ENCODE results near the gene IQSEC1.
A peak's percentile ranks its signal among the peaks of the same experiment; 100 is the strongest.

IQSEC1 gene

DNA sequence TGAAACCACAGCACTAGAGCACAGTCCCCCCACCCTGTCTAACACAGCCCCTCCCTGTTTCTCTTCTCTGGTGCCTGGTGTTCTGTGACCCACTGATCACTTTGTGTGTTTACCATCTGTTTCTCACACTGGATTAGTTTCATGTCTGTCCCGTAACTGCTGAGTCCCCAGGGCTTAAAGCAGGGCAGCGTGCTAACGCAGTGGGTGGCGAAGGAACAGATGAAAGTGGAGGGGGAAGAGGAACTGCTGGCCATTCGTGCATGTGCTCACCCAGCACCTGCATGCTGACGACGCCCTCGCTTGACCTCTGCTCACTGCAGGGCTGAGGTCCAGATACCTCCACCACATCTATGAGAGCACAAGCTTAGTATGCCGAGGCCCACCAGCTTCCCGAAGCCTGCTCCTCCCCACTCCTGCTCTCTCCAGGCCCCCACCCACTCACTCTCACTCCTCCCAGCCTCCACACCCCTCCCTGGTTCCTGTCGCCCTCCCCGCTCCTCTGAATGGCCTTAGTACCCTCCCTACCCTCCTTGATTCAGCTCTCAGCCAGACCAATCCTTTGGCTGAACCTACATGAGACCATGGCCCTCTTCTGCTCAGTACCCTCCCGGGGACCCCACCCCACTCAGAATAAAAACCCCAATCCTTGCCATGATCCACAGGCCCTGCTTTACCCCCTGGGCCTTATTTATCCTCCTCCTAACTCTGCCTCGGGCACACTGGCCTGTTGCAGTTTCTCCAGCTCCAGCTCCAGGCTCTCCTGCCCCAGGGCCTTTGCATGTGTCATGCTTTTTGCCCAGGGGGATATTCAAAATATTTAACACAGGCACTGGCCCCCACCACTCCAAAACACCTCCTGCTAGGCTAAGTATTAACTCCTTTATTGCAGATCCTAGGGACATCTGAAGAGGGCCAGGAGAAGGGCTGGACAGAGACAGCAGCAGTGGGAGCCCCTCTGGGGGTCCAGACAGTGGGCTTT, 15.1 kb upstream of the IQSEC1 start:
- DNase-seq: no peak
- TF ChIP-seq, protein P1, sequence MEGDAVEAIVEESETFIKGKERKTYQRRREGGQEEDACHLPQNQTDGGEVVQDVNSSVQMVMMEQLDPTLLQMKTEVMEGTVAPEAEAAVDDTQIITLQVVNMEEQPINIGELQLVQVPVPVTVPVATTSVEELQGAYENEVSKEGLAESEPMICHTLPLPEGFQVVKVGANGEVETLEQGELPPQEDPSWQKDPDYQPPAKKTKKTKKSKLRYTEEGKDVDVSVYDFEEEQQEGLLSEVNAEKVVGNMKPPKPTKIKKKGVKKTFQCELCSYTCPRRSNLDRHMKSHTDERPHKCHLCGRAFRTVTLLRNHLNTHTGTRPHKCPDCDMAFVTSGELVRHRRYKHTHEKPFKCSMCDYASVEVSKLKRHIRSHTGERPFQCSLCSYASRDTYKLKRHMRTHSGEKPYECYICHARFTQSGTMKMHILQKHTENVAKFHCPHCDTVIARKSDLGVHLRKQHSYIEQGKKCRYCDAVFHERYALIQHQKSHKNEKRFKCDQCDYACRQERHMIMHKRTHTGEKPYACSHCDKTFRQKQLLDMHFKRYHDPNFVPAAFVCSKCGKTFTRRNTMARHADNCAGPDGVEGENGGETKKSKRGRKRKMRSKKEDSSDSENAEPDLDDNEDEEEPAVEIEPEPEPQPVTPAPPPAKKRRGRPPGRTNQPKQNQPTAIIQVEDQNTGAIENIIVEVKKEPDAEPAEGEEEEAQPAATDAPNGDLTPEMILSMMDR (IDR thresholded peaks at IDR 0.05): no peak
- peaks cover 13% of the 10 kb centered on the region for H3K27me3 Mint-ChIP-seq (ENCODE audit: low read depth, poor library complexity)

DNA sequence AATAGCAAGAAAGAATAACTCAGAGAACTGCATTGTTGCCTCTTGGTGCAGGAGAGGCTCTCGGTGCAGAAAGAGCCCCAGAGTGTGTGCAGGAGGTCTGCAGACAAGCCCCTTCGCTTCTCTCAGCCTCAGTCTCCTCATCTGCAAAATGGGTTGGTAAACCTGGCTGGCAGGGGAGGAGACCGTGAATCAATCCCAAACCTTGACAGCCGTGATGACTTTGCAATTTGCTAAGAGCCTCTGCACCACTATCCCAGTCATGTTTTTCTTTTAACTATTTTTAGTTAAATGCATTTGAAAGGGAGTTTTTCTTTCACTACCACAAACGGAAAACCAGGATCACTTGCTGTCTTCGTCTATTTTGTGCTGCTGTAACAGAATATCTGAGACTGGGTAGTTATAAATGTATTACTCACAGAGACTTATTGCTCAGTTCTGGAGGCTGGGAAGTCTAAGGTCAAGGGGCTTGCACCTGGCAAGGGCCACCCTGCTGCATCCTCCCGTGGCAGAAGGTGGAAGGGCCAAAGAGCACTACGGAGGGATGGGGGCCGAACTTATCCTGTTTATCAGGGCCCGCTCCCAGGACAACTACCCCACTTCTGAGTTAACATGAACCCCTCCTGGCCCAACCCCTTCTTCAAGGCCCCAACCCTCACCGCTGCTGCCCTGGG, 14.2 kb upstream of the IQSEC1 start:
- Mint-ChIP-seq H3K9me3 (no peaks in the 10 kb centered on the region), H3K4me3 (no peak overlapping the region), H3K4me1 (peaks cover 23% of the 10 kb centered on the region), H3K27ac (no peak overlapping the region), H3K36me3 (ENCODE audit: low read depth) (no peaks in the 10 kb centered on the region), H3K27me3 (ENCODE audit: low read depth, poor library complexity) (peaks cover 15% of the 10 kb centered on the region)
- no peak for DNase-seq
- TF ChIP-seq, protein P1 (IDR thresholded peaks at IDR 0.05): no peak

More for the DNA sequence above, 15.1 kb upstream of the IQSEC1 start:
- Mint-ChIP-seq H3K4me3 (no peak overlapping the region), H3K4me1 (peaks cover 23% of the 10 kb centered on the region), H3K9me3 (no peaks in the 10 kb centered on the region), H3K36me3 (ENCODE audit: low read depth) (no peaks in the 10 kb centered on the region), H3K27ac (peak overlapping the region; percentile 47)

DNA sequence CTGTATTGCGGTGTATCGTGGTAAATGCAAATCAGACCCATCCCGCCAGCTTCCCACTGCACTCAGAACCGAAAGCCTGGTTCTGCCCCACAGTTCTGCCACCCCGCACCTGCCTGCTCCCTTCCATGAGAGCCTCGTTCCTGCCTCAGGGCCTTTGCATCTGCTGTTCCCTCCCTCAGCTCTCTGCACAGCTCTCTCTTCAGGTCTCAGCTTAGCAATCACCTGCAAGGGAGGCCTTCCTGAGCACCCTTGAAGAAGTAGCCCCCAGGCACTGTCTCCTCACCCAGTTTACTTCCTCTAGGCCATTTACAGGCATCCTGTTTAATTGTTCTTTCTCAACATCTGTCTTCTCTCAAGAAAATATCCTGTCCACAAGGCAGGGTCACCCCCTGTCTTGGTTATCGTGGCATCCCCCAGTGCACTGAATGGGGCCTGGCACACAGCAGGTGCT, 13.3 kb upstream of the IQSEC1 start:
- Mint-ChIP-seq H3K36me3 (ENCODE audit: low read depth) (no peaks in the 10 kb centered on the region), H3K27me3 (ENCODE audit: low read depth, poor library complexity) (peaks cover 13% of the 10 kb centered on the region), H3K4me1 (peaks cover 18% of the 10 kb centered on the region), H3K27ac (no peak overlapping the region), H3K4me3 (no peak overlapping the region), H3K9me3 (no peaks in the 10 kb centered on the region)
- DNase-seq: no peak
- TF ChIP-seq, protein P1 (IDR thresholded peaks at IDR 0.05): no peak

DNA sequence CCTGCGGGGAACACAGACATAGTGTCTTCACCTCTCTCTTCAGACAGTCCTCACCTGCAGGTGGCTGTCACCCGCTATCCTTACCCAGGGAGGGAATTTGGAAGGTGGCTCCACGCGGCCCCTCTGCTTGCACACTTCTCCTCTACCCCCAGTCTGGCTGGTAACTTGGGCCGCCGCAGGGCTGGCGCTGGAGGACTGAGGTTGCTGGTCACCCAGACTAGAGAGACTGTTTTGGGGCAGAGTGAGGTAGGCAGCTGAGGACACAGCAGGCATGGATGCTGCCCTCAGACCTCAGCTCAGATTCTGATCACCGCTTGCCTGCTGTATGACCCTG, 12.6 kb upstream of the IQSEC1 start:
- Mint-ChIP-seq H3K36me3 (ENCODE audit: low read depth) (no peaks in the 10 kb centered on the region), H3K4me1 (peaks cover 14% of the 10 kb centered on the region), H3K27ac (no peak overlapping the region), H3K27me3 (ENCODE audit: low read depth, poor library complexity) (peaks cover 10% of the 10 kb centered on the region), H3K9me3 (no peaks in the 10 kb centered on the region), H3K4me3 (no peak overlapping the region)
- DNase-seq: no peak
- TF ChIP-seq, protein P1 (IDR thresholded peaks at IDR 0.05): no peak

DNA sequence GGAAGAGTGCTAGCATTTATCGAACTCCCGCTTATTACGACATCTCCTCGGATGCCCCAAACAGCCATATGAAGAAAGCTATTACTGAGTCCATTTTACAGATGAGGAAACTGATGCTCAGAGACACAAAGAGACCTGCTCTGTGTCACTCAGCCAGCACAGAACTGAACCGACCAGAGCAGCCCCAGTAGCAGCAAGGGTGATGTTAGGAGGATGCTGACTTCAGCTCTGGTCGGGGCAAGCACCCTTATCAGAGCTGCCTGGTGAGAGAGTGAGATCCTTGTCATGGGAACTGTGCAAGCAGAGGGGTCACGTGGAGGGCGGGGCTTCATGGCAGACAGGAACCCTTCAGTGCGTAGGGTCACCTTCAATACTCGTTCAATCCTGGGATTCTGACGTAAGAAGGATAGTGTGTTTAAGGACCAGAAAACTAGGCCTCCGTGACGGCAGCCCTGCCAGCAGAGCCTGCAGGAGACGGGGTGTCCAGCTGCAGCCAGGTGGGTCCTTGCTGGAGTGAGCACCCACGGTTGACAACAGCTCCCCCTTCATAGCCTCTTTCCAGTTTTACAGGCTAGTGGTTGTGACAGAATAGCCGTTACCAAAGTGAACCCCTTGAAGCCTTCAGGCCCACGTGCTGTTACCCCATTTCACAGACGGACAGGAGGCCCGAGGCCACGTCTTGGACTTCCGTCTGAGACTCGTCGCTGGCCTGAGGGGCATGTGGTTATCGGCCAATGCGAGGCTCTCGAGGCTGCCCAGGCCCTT, 12.0 kb upstream of the IQSEC1 start:
- Mint-ChIP-seq H3K4me3 (no peak overlapping the region), H3K27ac (no peak overlapping the region), H3K9me3 (no peaks in the 10 kb centered on the region), H3K4me1 (peaks cover 18% of the 10 kb centered on the region), H3K27me3 (ENCODE audit: low read depth, poor library complexity) (peaks cover 16% of the 10 kb centered on the region), H3K36me3 (ENCODE audit: low read depth) (no peaks in the 10 kb centered on the region)
- no peak for DNase-seq
- TF ChIP-seq, protein P1 (IDR thresholded peaks at IDR 0.05): no peak

Measured in nephron progenitor cell (in vitro differentiated cells).